ENCODE data around the gene L1CAM. TPM values are rescaled to one million over a fixed set of nuclear protein-coding genes. Genes with fewer than 3 reads are reported as not detected.

The L1CAM gene
- total RNA-seq, 2 donors from 2014 or later, result 2.3 to 2.4 TPM

GRCh38 chrX:153879741-153880439 is 6.1 kb downstream of the L1CAM start:
- Mint-ChIP-seq H3K36me3 (ENCODE audit: low read depth) (no peaks in the 10 kb centered on the region), H3K27ac (no peak overlapping the region), H3K4me3 (no peak overlapping the region), H3K4me1 (peaks cover 4% of the 10 kb centered on the region), H3K27me3 (peaks cover 14% of the 10 kb centered on the region), H3K9me3 (no peaks in the 10 kb centered on the region)
- ATAC-seq (replicated peaks), result no peak

DNA sequence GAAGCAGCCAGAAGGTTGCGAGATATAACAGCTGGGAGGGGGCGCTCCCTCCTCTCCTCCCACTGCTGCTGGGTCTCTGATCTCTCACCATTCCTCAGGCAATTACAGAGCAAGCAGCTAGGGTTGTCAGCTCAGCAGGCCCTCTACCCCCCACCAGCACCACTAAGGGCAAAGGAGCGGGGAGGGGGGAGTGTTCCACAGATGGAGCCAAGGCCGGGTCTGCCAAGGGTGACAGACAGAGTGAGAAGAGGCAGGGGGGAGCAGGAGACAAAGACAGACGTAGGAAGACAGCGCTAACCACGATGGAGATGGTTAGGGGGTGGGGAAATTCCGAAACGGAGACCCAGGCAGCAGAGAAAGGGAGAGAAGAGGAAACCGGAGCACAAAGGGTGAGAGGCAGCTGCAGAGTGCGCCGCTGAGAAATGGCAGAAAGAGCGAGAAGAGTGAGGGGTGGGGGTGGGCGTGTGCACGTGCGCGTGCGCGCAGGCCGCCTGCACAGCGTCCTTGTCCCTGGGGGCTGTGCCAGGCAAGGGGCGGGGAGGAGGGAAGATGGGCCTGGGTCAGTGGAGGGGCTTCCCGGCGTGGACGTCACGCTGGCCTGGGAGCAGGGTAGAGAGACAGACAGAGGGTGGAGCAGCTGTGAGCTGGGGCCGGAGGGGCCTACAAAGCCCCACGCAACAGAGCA is 6.9 kb downstream of the L1CAM start:
- Mint-ChIP-seq H3K27ac (no peak overlapping the region), H3K4me3 (peak overlapping the region; percentile 47), H3K36me3 (ENCODE audit: low read depth) (no peaks in the 10 kb centered on the region), H3K9me3 (no peaks in the 10 kb centered on the region), H3K27me3 (peaks cover 14% of the 10 kb centered on the region), H3K4me1 (peaks cover 4% of the 10 kb centered on the region)
- ATAC-seq (replicated peaks), result peak; percentile 52

GRCh38 chrX:153878345-153878744 is 7.6 kb downstream of the L1CAM start:
- Mint-ChIP-seq H3K9me3 (no peaks in the 10 kb centered on the region), H3K4me3 (no peak overlapping the region), H3K27me3 (peaks cover 14% of the 10 kb centered on the region), H3K27ac (no peak overlapping the region), H3K36me3 (ENCODE audit: low read depth) (no peaks in the 10 kb centered on the region), H3K4me1 (peaks cover 4% of the 10 kb centered on the region)
- no peak for ATAC-seq (replicated peaks)

GRCh38 chrX:153877571-153878261 is 8.3 kb downstream of the L1CAM start:
- ATAC-seq (replicated peaks), result no peak
- no peaks in the 10 kb centered on the region for H3K36me3 Mint-ChIP-seq (ENCODE audit: low read depth)
- H3K9me3 Mint-ChIP-seq, result no peaks in the 10 kb centered on the region
- H3K4me1 Mint-ChIP-seq, result peaks cover 4% of the 10 kb centered on the region
- H3K4me3 Mint-ChIP-seq, result no peak overlapping the region
- H3K27me3 Mint-ChIP-seq, result peaks cover 14% of the 10 kb centered on the region
- H3K27ac Mint-ChIP-seq, result no peak overlapping the region

GRCh38 chrX:153876112-153876491 is 9.9 kb downstream of the L1CAM start:
- Mint-ChIP-seq H3K36me3 (ENCODE audit: low read depth) (no peaks in the 10 kb centered on the region), H3K4me3 (no peak overlapping the region), H3K4me1 (peaks cover 4% of the 10 kb centered on the region), H3K9me3 (no peaks in the 10 kb centered on the region), H3K27me3 (peaks cover 10% of the 10 kb centered on the region), H3K27ac (no peak overlapping the region)
- ATAC-seq (replicated peaks), result no peak

- ATAC-seq (replicated peaks), result peak; percentile 51
- H3K36me3 Mint-ChIP-seq (ENCODE audit: low read depth), result no peaks in the 10 kb centered on the region
- peaks cover 4% of the 10 kb centered on the region for H3K4me1 Mint-ChIP-seq
These were observed 10.4 kb downstream of the L1CAM start for GRCh38 chrX:153875391-153876111.

DNA sequence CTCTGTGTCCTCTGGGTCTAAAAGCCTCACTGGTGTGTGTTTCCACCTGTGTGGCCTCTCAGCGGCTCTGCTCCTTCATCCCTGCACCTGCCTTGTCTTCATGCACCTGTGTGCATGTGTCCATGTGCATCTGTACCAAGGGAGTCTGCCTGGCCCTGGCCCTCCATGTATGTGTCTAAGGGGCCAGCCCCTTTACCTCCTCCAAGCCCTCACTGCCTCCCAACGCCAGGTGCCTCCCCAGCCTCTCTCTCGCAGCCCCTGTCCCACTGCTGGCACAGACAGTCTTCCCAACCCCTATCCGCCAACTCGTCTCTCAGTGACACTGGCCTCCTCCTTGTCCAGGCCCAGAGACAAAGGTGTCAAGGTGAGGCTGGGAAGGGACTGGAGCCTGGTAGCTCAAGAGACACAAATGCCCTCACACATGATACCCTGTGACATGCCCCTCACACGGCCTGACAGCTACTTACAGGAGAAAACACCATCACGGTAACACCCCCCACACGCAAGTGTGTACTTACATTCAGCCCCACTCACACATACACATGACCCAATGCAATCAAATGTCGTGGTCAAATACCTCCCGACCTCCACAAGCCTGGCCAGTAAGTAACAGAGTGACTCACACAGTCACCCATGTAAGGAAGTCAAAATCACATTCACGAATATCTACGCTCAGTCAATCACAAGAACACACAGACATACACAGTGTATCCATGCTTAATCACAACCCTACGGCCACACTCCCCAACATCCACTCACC is 11.4 kb downstream of the L1CAM start:
- Mint-ChIP-seq H3K4me3 (no peak overlapping the region), H3K27me3 (peaks cover 10% of the 10 kb centered on the region), H3K36me3 (ENCODE audit: low read depth) (no peaks in the 10 kb centered on the region), H3K9me3 (no peaks in the 10 kb centered on the region), H3K4me1 (peaks cover 4% of the 10 kb centered on the region), H3K27ac (no peak overlapping the region)
- no peak for ATAC-seq (replicated peaks)

More at GRCh38 chrX:153875391-153876111, 10.4 kb downstream of the L1CAM start:
- H3K27me3 Mint-ChIP-seq, result peaks cover 10% of the 10 kb centered on the region
- H3K27ac Mint-ChIP-seq, result no peak overlapping the region
- H3K9me3 Mint-ChIP-seq, result no peaks in the 10 kb centered on the region
- H3K4me3 Mint-ChIP-seq, result no peak overlapping the region

DNA sequence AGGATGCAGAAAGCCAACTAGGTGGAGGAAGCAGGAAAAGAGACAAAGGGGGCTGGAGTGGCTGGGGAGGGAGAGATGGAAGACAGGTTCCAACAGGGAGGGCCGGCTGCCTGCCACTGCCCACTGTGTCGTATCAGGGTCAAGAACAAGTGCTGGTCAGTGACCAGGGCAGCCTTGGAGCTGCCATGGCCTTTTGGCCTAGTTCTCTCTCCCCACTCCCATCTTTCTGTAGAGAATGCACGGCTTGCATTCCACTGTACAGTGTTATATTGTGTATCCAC is 11.9 kb downstream of the L1CAM start:
- H3K36me3 Mint-ChIP-seq (ENCODE audit: low read depth), result no peaks in the 10 kb centered on the region
- H3K4me3 Mint-ChIP-seq, result no peak overlapping the region
- H3K27ac Mint-ChIP-seq, result no peak overlapping the region
- no peaks in the 10 kb centered on the region for H3K9me3 Mint-ChIP-seq
- peaks cover 8% of the 10 kb centered on the region for H3K27me3 Mint-ChIP-seq
- peaks cover 2% of the 10 kb centered on the region for H3K4me1 Mint-ChIP-seq
- no peak for ATAC-seq (replicated peaks)

GRCh38 chrX:153873282-153874084 is 12.5 kb downstream of the L1CAM start:
- Mint-ChIP-seq H3K36me3 (ENCODE audit: low read depth) (no peaks in the 10 kb centered on the region), H3K9me3 (no peaks in the 10 kb centered on the region), H3K4me3 (no peak overlapping the region), H3K27me3 (peaks cover 4% of the 10 kb centered on the region), H3K27ac (no peak overlapping the region), H3K4me1 (no peaks in the 10 kb centered on the region)
- no peak for ATAC-seq (replicated peaks)

- ATAC-seq (replicated peaks), result no peak
- H3K27ac Mint-ChIP-seq, result no peak overlapping the region
- H3K36me3 Mint-ChIP-seq (ENCODE audit: low read depth), result no peaks in the 10 kb centered on the region
- H3K4me1 Mint-ChIP-seq, result no peaks in the 10 kb centered on the region
- no peak overlapping the region for H3K4me3 Mint-ChIP-seq
- H3K9me3 Mint-ChIP-seq, result no peaks in the 10 kb centered on the region
- H3K27me3 Mint-ChIP-seq, result peaks cover 4% of the 10 kb centered on the region
These were observed 13.8 kb downstream of the L1CAM start for GRCh38 chrX:153871946-153872878.

- Mint-ChIP-seq H3K27ac (no peak overlapping the region), H3K27me3 (peaks cover 4% of the 10 kb centered on the region), H3K9me3 (no peaks in the 10 kb centered on the region), H3K4me3 (no peak overlapping the region), H3K4me1 (no peaks in the 10 kb centered on the region), H3K36me3 (ENCODE audit: low read depth) (no peaks in the 10 kb centered on the region)
- ATAC-seq (replicated peaks), result no peak
These were observed 14.5 kb downstream of the L1CAM start for GRCh38 chrX:153871451-153871850.

GRCh38 chrX:153870791-153871360 is 15.1 kb downstream of the L1CAM start:
- Mint-ChIP-seq H3K36me3 (ENCODE audit: low read depth) (no peaks in the 10 kb centered on the region), H3K9me3 (no peaks in the 10 kb centered on the region), H3K4me1 (no peaks in the 10 kb centered on the region), H3K4me3 (no peak overlapping the region), H3K27me3 (no peaks in the 10 kb centered on the region), H3K27ac (no peak overlapping the region)
- no peak for ATAC-seq (replicated peaks)

Measured in activated T-helper 17 cell treated with anti-CD3 and anti-CD28 coated beads, Interleukin-2, amount 50 U/mL, for 72 hours (primary cell).